Ovary (tissue), 3 donors: ENCODE measurements around the gene HSPA12B.

Experiments
- POLR2A ChIP-seq: fragments of 450-650 bp; IDR thresholded peaks from one replicate; pipeline ENCODE4 v1.6.1; 2017; ENCODE audit warnings: antibody characterized with exemption, mild to moderate bottlenecking, moderate library complexity
- TF ChIP-seq, protein P1 (sequence below), 3 donors: fragments of 450-650 bp in 2 of 3; fragments of 200-600 bp in 1 of 3; IDR thresholded peaks; one replicate each; pipeline versions ENCODE4 v1.5.1 to v1.8.0; 2016 to 2022; ENCODE audit warnings: antibody characterized with exemption in 3 of 3, mild to moderate bottlenecking in 1 of 3
- donor health status: DM: no; HTN: no; CAD: no.

DNA sequence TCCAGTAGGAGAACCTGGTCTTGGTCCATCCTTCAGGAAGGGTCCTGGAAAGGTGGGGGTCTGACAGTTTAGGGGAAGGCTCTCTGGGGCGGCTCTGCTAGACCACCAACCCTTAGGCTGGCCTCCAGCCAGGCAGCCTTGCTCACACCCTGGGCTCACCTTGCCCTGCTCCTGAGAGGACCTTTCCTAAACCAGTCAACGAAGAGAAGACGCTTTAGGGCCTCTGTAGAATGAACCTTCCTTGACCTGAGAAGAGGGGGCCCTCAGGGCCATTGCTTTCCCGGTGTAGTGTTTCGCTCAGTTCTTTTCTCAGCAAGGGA is 64.7 kb downstream of the HSPA12B start:
- TF ChIP-seq, protein P1, sequence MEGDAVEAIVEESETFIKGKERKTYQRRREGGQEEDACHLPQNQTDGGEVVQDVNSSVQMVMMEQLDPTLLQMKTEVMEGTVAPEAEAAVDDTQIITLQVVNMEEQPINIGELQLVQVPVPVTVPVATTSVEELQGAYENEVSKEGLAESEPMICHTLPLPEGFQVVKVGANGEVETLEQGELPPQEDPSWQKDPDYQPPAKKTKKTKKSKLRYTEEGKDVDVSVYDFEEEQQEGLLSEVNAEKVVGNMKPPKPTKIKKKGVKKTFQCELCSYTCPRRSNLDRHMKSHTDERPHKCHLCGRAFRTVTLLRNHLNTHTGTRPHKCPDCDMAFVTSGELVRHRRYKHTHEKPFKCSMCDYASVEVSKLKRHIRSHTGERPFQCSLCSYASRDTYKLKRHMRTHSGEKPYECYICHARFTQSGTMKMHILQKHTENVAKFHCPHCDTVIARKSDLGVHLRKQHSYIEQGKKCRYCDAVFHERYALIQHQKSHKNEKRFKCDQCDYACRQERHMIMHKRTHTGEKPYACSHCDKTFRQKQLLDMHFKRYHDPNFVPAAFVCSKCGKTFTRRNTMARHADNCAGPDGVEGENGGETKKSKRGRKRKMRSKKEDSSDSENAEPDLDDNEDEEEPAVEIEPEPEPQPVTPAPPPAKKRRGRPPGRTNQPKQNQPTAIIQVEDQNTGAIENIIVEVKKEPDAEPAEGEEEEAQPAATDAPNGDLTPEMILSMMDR (IDR thresholded peaks at IDR 0.05): no peak
- no peak for TF ChIP-seq POLR2A
